Measurements from ENCODE around the gene ERFE.

The ERFE gene

DNA sequence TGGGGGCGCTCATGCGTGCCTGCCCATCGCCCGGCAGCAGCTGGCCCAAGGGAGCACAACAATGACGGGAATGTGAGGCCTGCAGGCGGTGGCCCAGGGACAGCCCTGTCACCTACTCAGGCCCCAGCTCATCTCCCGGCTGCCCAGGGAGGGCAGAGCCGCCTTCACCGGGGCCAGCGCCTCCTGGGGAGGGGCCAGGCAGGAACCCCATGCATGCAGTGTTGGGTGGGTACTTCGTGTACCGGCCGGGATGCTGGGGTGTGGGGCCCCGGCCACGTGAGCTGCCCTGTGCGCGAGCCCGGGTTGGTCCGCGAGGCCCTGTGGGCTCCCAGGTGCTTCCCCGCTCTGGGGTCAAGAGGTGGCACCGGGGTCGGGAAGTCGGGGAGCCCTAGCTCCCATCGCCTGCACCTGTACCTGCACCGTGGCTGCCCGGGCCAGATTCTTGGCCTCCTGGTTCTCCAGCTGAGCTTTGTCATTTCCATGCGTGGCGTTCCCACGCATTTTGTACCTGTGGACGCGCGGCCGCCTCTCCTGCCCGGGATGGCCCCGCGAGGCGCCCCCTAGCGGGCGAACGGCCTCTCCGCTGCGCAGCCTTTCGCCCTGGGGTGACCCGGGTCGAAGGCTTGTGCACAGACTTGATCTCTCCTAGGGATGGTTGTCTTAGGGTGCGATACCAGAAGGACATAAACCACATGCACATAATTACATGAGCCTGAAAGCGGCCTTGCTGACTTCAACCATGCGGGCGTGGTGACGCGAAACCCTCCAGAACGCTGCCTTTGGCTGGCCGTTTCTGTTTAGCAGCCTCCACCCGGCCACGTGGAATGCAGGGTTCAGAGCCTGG is 19.4 kb upstream of the ERFE start:
- no peak for DNase-seq (ENCODE audit: low read depth)

DNA sequence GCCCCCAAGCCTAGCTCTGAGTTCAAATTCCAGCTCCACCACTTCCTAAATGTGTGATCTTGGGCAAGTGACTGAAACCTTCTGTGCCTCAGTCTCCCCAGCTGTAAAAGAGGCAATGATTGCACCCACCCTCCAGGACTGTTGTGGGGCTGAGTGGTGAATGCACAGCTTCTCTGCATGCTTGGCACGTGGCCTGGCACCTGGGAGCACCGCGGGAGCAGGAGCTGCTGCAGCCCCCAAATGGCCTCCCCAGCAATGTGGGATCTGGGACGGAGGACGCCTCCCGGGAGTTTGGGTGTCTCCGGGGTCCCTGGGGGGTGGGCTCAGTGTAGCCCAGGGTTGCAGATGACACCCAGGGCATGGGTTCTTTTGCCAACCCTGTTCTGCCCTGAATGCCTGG is 18.7 kb upstream of the ERFE start:
- no peak for DNase-seq (ENCODE audit: low read depth)

DNA sequence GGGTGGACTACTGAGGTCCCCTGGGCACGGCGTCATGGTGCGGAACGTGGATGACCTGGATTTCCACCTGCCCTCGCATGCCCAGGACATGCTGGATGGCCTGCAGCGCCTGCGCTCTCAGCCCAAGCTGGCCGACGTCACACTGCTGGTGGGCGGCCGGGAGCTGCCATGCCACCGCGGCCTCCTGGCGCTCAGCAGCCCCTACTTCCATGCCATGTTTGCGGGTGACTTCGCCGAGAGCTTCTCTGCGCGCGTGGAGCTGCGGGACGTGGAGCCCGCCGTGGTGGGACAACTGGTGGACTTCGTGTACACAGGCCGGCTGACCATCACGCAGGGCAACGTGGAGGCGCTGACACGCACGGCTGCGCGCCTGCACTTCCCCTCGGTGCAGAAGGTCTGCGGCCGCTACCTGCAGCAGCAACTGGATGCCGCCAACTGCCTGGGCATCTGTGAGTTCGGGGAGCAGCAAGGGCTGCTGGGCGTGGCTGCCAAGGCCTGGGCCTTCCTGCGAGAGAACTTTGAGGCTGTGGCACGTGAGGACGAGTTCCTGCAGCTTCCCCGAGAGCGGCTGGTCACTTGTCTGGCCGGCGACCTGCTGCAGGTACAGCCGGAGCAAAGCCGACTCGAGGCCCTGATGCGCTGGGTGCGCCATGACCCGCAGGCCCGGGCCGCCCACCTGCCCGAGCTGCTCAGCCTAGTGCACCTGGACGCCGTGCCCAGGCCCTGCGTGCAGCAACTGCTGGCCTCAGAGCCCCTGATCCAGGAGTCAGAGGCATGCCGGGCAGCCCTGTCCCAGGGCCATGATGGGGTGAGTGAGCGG is 17.8 kb upstream of the ERFE start:
- DNase-seq (ENCODE audit: low read depth) = no peak

DNA sequence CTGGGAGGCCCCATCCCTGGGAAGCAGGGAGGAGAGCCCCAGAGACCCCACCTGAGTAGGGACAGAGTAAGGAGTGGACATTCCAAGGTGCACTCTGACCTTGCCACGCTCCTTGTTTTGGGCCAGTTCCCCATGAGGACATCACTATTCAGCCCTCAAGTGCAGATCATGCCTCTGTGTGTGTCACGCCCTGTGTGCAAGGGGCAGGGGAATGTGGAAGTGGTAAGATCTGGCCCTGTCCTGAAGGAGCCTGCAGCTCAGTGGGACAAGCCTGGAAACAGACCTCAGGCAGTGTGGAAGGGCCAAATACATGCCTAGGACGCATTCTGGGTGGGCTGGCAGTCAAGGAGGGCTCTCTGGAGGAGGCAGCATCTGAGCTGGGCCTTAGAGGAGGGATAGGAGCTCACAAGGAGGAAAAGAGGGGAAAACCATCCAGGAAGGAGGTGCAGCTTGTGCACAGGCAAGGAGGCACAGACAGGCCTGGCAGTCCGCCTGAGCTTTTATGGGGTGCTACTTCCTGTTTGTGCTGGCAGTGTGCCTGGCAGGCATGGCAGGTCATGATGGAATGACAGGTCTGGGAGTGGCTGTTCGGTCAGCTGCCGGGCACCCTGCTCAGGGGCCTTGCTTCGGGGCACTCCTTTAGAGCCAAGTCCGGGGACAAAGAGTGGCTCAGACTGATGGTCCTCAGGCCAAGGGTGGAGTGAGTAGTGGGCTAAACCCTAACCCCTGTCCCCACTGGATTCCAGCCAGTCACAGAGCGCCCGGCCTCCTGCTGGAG is 17.0 kb upstream of the ERFE start:
- DNase-seq (ENCODE audit: low read depth) = no peak

DNA sequence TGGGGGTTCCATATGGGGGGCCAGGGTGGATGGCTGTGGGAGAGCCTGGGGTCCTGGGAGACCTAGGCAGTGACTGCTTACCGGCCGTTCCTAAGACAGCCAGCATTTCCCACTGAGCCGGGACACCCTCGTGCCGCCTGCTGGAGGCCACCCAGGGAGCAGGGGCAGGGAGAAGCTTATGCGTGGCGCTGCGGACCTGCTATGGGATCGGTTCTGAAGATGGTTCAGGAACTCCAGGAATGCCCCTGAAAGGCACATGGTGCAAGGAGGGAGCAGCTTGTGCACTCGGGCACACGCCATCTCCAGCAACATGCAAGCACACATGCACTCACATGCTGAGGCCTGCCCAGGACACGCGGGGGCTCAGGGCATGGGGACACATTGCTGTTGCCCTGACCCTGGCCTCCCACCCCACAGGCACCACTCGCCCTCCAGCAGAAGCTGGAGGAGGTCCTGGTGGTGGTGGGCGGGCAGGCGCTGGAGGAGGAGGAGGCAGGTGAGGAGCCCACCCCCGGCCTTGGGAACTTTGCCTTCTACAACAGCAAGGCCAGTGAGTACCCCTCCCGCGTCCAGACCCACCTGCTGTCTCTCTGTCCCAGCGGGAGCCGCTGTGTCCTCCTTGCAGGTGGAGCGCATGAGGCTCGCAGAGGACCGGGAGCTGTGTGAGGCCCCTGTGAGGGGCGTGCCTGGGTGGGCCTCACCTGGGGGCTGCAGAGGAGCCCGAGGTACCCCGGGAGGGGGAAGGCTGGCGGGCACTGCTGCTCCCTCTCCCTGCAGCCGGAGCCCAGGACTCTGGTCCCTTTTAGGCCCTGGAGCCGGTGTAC is 16.2 kb upstream of the ERFE start:
- DNase-seq (ENCODE audit: low read depth) = no peak

DNA sequence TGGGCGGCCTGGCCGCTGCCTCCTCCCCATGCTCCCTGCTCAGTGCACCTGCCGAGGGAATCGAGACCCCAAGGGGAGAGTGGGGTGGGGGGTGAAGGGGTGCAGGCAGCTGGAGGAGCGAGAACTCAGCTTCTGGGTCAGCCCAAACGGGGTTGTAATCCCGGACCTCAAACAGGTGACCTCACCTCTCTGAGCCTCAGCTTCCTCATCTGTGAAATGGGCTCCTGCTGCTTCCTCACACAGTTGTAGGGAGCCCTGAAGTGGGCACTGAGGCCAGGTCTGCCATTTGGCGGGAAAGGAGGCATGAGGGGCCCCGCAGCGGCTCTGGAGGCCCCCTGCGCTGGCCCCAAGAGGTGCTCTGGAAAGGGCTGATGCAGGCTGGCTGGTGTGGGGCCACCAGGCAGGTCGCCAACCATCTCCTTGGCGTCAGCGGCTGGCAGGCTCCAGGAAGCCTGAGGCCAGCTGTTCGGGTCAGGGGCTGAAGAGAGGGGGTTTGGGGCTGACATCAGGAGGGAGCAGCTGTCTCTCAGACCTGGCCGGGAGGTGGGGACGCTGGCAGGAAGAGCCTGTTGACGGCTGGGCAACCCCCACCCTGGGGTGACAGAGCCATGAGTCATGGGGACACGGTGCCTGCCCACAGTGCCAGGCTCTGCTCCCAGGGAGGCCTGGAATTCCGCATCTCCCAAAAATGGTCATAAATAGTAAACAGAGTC is 15.4 kb upstream of the ERFE start:
- DNase-seq (ENCODE audit: low read depth) = no peak

DNA sequence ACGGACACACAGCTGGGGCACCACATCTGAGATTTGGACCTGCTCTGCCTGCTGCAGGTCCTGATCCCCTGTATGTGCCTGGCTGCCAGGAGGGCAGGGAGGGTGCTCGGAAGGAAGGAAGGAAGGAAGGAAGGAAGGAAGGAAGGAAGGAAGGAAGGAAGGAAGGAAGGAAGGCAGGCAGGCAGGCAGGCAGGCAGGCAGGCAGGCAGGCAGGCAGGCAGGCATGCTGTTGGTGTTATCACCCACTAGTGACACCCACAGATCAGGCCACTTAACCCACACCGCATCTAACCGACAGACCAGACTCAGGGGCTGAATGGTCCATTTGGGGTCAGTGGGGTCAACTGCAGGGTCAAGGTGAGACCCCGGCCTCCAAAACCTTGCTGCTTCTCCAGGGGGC is 14.5 kb upstream of the ERFE start:
- DNase-seq (ENCODE audit: low read depth) = no peak

DNA sequence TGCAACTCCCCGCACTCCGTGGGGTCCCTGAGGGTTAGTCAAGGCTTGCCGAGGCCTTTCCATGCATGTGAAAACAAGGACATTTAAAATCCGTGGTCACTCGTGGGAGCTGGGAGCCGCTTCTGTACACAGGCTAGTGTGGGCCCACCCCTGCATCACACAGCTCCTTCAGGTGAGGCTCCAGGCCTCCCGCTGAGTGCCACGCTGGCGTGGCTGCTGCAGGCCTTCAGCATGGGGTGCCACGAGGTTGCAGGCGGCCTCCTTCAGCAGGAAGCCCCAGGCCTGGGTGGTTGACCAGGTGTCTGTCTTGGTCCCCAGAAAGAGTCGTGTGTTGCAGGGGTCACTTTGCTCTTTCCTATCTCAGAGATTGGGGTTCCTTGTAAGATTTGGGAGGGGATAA is 13.7 kb upstream of the ERFE start:
- DNase-seq (ENCODE audit: low read depth) = no peak

DNA sequence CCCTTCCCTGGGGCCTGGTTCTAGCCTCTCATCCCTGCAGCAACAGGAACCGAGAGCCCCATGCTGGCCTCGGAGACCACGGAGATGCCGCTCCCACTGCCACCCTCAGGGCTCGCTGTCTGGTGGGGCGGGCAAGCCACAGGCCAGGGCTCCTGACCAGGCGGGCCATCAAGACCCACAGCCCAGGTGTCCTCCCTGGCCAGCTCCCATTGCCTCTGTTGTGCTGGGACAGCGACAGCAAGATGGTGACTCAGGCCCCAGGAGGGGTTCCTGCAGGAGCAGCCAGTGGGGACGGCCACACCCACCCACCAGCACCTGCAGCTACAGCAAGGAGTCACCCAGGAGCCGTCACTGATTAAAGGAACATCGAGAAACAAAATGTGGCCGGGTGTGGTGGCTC is 12.9 kb upstream of the ERFE start:
- DNase-seq (ENCODE audit: low read depth) = no peak

DNA sequence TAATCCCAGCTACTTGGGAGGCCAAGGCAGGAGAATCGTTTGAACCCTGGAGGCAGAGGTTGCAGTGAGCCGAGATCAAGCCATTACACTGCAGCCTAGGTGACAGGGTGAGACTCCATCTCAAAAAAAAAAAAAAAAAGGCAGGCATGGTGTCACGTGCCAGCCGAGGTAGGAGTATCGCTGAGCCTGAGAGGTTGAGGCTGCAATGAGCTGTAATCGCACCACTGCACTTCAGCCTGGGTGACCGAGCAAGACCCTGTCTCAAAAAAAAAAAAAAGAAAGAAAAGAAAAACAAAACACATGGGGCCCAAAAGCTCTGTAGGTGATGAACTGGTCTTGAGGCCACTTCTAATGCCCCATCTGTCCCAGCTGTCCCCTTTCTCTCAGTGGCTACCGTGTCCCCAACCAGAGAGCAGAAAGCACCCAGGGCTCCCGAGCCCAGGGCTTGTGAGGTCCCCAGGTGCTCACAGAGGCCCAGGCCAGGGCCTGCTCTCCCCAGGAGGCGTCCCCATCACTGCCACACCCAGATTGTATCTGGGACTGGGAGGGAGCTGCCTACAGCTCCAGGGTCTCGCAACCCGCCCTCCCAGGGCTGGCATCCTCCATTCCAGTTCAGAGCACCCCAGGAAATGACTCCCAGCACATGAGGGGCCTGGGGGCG is 11.8 kb upstream of the ERFE start:
- no peak for DNase-seq (ENCODE audit: low read depth)

DNA sequence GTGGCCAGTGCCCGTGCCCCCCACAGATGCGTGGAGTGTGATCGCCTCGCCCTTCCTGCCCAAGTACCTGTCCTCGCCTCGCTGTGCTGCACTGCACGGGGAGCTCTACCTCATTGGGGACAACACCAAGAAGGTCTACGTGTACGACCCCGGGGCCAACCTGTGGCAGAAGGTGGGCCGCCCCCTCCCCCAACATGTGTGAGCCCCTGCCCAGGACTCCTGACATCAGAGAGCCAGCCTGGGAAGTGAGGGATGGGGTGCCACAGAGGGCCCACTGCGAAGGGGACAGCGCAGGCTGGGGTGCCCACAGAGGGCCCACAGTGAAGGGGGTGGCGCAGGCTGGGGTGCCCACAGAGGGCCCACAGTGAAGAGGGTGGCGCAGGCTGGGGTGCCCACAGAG is 9.8 kb upstream of the ERFE start:
- no peak for DNase-seq (ENCODE audit: low read depth)

DNA sequence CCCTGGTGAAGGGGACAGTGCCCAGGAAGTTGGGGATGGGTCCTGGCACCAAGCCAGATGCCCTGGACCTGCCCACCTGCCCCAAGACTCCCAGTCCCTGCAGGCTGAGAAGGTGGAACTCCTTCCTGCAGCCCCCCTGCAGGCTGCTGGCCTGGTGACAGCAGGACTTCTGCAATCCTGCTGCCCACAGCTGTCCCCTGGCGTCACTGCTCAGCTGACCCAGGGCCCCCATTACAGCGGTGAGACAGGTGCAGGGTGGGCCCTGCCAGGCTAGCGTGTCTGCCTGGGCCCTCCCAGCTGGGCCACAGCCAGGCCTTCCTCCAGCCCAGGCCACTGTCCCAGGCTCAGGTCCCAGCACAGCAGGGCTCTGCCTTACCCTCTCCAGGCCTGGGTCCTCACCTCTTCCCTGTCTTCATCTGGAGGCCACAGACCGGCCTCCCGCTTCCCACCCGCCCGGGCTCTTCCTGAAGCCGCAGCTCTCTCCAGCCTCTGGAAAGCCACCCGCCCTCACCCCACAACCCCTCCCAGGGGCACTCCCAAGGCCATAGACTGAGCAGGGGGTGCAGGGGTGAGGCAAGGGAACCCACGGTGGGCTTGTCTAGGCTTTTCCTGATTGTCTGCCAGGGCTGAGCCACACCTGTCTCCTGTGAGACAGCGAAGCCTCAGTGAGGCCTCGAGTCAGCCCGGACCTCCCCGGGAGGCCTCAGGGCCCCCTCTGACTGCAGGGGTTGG is 8.8 kb upstream of the ERFE start:
- DNase-seq (ENCODE audit: low read depth) = no peak

DNA sequence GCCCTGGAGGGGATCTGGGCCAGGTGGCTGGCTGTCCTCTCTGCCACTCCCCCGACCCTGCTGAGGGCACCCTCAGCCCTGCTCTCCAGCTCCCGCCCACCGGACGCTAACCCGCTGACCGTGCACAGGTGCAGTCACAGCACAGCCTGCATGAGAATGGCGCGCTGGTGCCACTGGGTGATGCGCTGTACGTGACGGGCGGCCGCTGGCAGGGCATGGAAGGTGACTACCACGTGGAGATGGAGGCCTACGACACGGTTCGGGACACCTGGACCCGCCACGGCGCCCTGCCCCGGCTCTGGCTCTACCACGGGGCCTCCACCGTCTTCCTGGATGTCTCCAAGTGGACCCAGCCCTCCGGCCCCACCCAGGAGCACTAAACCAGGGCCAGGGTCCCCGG is 8.1 kb upstream of the ERFE start:
- no peak for DNase-seq (ENCODE audit: low read depth)

DNA sequence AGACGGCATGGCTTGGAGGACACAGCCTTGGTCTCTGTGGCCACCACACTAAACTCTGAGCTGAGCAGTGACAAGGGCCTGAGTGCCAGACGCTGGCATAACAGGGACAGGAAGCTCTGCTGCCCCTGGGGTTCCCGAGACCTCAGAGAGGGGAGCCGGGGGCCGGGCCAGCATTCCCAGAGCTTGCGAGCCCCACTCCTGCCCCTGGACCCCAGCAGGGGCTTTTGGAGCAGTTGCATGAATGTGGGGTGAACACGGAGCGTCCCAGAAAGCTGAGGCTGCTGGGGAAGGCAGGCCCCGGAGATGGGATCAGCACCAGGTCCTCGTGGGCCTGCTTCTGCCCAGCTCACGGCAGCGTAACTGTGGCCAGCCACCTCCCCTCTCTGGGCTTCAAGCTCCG is 7.6 kb upstream of the ERFE start:
- no peak for DNase-seq (ENCODE audit: low read depth)

DNA sequence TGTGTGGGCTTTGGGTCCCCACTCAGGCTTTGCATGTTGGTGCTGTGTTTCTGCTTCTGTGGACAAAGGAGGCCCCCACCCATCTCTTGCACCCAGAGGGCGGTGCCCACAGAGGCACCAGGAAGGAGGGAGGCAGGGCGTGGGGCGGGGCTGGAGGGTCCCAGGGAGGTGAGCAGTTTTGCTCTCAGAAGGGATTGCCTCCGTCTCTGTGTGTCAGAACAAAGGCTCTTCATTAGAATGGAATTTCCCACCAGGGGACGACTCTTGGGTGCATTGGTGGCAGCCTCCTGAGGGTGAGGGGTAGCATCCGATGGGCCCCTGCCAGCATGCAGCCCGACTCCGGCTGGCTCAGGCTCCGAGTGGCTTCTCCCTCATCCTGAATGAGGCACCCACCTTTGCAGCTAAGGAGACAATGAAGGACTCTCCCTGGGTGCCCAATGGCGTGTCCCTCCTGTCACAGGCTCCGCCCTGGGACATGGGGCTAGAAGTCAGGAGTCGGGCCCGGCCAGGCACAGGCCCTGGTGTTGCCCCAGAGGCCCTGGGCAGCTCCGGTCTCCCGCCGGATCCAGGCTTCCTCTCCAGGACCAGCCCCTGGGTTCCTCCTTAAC is 7.0 kb upstream of the ERFE start:
- DNase-seq (ENCODE audit: low read depth) = no peak

DNA sequence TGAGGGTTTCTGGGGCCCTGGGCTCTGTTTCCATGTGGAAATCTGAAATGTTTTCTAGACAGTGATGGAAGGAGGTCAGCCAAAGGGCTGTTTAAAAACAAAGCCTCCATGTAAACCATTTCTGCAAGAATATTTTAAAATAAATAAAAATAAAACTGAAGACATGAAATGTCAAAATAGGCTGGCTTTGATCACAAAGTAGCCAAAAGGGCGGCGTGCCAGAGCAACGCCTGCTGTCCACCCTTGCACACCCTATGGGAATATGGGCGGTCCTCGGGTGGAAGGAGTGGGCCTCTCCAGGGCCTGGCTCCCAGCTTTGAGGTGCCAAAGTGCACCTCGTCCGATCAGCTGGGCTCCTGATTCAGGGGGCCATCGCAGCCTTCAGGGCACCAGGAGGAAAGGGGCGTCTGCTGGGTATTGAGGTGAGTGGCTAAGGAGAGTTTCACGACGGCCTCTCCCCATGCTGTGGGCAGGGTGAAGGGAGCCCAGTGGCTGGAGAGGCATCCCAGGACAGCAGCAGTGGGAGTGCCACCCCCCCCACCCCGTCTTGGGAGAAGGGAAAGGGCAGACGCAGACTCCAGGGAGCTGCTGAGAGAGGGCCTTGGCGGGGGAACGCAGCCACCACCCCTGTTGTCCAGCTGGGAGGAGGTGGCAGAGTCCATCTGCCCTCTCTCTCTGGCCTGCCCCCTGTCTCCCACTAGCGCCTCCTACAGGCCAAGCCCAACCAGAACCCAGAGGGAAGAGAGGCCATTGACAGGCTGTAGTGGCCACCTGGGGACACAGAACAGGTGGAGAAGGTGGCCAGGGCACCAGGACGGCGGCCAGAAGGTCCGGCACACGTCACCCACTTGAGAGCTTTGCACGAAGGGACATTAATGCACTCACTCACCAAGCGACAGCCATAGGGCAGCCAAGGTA is 5.7 kb upstream of the ERFE start:
- DNase-seq (ENCODE audit: low read depth) = no peak

DNA sequence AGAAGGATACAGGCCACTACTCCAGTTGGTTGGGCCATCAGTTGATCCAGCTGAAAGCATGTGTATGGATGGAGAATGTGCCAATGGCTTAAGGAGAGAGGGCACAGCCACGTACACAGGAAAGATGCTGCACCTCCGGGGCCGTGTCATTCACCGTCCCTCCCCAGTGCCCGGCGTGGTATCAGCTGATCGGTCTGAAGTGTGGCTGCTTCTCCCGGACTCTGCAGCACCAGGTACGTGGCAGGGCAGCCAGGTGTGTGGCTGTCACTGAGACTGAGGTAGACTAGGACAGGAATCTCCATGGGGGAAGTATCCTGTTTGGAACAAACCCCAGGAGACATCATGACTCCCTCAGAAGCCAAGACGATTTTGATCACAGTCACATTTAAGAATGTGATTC is 4.2 kb upstream of the ERFE start:
- DNase-seq (ENCODE audit: low read depth) = no peak

DNA sequence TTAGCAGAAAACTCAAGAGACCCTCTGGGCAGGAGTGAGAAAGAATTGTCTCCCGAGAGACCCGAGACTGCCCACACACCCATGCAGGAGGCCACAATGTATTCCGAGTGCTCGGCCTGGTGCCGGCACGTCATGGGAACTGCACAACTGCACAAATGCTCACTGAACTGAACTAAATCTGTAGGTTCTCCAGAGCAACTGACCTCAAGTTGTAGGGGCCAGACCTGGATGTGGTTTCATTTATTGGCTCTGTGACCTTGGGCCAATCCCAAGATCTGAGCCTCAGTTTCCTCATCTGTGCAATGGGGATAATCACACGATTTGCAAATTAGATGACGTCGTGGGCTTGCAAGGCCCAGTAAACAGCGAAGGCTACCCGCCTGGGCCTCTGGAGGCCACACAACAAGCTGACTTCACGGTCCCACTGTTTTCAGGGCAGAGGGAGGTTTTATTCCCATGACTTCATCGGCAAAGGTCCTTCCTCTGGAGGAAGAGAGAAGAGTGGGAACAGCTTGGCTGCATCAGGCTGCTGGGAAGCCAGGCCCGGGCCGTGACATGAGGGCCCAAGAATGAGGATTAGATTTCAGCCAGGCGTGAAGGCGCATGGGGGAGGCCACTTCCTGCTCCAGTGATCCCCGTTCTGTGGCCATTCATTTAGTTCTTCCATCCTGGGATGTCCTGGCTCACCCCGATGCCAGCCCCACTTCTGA is 3.6 kb upstream of the ERFE start:
- no peak for DNase-seq (ENCODE audit: low read depth)

Measured in activated T-helper 9 cell treated with anti-CD3 and anti-CD28 coated beads, Interleukin-2, amount 50 U/mL, for 16 hours (primary cell).